ENCODE data around the gene BMX.

BMX gene

DNA sequence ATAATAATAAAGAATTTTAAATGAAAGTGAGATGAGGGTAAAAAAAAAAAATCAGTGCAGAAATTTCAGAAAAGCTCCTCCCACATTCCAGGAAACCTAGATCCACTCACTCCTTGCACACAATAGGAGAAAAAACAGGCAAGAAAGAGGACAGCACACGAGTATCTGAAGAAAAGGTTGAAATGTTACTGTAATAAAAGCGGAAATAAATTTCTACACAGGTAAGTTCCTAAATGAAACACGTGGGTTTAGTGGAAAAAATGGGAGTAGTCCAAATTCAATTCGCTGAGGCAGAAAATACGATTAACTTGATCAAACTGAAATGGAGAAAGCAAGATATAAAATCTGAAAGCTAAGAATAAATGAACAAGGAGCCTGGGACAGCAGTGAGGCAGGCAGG is 102.2 kb downstream of the BMX start:
- intact Hi-C loops (cut with DNase I; ENCODE audit: low total_unique reads), result no loop called here
- H3K4me3 ChIP-seq, result no peak overlapping the region
- H3K36me3 ChIP-seq, result no peaks in the 10 kb centered on the region
- H3K4me1 ChIP-seq, result no peaks in the 10 kb centered on the region
- no peak for DNase-seq
- no peaks in the 10 kb centered on the region for H3K9me3 ChIP-seq
- no peaks in the 10 kb centered on the region for H3K27me3 ChIP-seq
- TF ChIP-seq, protein P1, sequence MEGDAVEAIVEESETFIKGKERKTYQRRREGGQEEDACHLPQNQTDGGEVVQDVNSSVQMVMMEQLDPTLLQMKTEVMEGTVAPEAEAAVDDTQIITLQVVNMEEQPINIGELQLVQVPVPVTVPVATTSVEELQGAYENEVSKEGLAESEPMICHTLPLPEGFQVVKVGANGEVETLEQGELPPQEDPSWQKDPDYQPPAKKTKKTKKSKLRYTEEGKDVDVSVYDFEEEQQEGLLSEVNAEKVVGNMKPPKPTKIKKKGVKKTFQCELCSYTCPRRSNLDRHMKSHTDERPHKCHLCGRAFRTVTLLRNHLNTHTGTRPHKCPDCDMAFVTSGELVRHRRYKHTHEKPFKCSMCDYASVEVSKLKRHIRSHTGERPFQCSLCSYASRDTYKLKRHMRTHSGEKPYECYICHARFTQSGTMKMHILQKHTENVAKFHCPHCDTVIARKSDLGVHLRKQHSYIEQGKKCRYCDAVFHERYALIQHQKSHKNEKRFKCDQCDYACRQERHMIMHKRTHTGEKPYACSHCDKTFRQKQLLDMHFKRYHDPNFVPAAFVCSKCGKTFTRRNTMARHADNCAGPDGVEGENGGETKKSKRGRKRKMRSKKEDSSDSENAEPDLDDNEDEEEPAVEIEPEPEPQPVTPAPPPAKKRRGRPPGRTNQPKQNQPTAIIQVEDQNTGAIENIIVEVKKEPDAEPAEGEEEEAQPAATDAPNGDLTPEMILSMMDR (IDR thresholded peaks at IDR 0.05), result no peak
- H3K27ac ChIP-seq, result no peak overlapping the region

GRCh38 chrX:15605226-15605625 is 104.6 kb downstream of the BMX start:
- Histone ChIP-seq H3K4me1 (no peaks in the 10 kb centered on the region), H3K27me3 (no peaks in the 10 kb centered on the region), H3K27ac (no peak overlapping the region), H3K4me3 (no peak overlapping the region), H3K36me3 (no peaks in the 10 kb centered on the region), H3K9me3 (no peaks in the 10 kb centered on the region)
- TF ChIP-seq, protein P1 (IDR thresholded peaks at IDR 0.05), result no peak
- intact Hi-C loops (cut with DNase I; ENCODE audit: low total_unique reads), result no loop called here
- DNase-seq, result no peak
